GM04503 (cell line): ENCODE data around the gene PPFIBP1.
A peak's percentile ranks its signal among the peaks of the same experiment; 100 is the strongest.
"Not testable (repeated sequence)": the region's sequence is repeated elsewhere in the genome, so short reads cannot be mapped to it uniquely, and the experiment has no call there.

ENCODE experiments used
- DNase-seq: peaks from one replicate; pipeline ENCODE4 v3.0.0-alpha.2; 2012; ENCODE audit warnings: low read depth

PPFIBP1 gene

DNA sequence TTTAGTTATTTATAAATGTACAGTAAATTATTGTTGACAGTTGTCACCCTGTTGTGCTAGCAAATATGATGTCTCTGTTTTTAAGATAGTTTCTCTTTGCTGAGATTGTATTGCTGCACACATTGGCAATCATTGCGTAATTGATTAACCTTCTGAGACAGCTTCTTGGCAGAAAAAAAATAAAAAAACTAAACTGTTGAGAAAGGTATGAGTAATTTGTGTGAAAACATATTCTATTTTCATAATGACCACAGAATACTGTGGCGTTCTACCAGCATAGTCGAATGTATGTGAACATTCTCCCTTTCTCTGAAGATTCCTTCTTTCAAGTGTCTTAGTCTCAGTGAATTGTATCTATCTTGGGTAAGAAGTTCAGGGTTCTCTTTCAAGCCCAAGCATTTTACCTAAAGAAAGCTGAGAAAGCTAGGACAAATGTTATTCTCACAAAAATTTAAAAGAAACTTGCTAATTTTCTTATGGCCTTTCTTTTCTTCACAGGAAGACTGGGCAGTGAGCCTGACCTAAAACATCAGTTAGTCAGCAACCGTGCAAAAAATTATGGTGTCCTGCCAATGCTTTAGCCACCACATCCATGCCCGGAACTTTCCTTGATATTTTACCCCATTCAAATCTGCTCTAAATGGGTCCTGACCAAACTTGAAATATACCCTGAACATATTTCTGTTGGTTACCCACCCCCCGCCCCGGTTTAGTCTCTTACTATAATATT lies 103.3 kb downstream of the PPFIBP1 start:
- DNase-seq: peak; percentile 57

- not testable (repeated sequence) for DNase-seq
Observed at GRCh38 chr12:27627853-27628469, 104.0 kb downstream of the PPFIBP1 start.

DNA sequence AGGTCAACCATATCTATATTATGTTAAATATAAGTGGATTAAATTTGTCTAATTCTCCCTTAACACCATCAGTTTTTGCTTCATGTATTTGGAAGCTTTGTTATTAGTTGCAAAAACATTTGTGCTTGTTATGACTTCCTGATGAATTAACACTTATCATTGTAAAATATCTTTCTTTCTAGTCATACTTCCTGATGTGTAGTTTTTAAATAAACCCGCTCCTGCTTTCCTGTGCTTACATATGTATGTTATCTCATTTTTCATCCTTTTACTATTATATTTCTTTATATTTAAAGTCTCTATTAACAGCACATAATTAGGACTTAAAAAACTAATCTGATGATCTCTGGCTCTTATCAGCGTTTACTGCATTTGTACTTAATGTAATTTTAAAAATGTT lies 106.2 kb downstream of the PPFIBP1 start:
- DNase-seq: not testable (repeated sequence)

- no peak for DNase-seq
Observed at GRCh38 chr12:27631365-27631764, 107.4 kb downstream of the PPFIBP1 start.

GRCh38 chr12:27631813-27632491 lies 107.9 kb downstream of the PPFIBP1 start:
- DNase-seq: no peak

DNA sequence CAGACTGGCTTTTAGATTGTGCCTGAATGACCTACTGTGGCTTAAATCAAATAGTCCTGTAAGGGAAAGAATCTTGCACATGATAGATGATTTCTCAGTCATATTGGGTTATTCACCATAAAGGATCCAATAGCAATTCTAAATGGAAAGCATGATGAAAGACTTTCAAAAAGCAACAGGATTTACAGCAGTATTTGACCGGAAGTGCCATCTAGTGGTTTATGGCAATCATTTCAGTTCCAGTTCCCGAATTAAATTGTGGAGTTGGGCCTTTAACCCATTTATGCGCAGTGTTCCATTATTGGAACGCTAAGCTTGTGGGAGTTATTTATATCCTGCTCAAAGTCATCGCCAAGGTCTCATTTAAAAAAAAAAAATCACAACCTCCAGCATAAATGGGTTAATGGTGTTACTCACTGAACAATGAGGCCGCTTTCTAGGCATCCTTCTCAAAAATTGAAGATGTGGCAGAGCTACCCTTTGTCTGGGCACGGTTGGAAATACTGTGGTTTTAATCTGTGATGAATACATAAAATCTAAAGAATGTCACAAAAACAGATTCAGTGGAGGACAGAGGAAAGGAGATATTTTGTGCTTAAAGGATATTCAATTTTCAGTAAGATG lies 111.5 kb downstream of the PPFIBP1 start:
- DNase-seq: no peak

- DNase-seq: not testable (repeated sequence)
Observed at GRCh38 chr12:27636569-27636968, 112.6 kb downstream of the PPFIBP1 start.

- no peak for DNase-seq
Observed at GRCh38 chr12:27637524-27637923, 113.5 kb downstream of the PPFIBP1 start.

DNA sequence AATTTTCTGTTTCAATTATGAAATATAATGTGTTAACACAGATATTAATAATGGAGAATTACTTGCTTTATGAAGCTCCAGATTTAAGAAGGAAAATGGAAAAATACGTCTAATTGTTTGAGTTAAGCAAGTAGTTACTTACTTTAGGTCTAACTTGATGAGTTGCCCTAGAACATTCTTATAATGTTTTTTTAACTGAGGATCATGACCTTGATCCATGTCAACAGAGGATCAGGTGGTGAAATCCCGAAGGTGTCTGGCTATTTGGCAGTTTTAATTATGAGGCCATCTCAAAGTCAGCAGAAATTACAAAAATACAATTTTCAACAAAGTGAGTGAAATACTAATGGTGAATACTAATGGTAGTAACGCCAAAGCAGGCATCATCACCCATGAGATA lies 115.3 kb downstream of the PPFIBP1 start:
- no peak for DNase-seq

DNA sequence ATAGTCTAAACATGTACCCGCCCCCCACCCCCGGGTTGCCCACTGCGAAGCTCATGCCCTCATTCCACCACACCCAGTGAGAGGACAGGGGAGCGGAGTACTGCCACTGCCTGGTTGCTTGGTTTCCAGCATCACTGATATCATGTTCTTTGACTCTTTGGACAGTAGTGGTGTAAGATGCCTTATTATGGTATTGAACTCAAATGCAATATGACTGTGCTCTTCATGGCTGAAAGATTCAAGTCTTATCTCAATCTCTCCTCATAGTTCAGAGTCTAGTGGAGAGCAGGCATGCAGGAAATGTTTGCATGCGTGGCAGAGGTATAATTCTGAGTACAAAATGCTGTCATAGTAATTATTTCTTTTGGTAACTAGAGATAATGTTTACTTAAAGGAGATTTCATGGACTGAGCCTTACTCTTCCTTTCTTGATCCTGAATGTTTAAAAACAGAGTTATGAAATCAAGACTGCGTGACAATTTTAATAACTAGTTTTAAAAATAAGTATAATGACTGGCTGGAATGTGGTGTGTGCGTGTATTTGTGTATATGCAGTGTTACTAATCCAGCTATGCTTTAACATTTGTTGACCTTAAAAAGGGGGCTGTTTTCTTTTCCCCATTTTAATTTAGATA lies 116.7 kb downstream of the PPFIBP1 start:
- not testable (repeated sequence) for DNase-seq

GRCh38 chr12:27642361-27642760 lies 118.4 kb downstream of the PPFIBP1 start:
- DNase-seq: not testable (repeated sequence)

DNA sequence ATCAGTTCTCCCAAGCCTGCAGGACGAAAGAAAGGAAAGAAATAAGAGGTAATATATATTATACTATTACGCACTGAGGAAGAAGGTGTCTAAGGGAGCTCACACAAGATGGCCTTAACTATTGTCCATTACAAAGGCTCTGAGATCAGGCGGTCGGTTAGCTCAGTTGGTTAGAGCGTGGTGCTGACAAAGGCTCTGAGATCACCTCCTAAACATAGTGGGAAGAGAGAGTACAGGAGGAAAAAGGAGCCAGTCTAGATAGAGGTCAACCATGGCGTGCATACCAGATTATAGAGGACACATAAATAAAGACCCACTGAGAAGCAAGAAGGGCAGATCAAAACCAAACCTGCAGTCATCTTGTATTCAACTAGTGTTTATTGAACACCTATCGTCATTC lies 118.9 kb downstream of the PPFIBP1 start:
- not testable (repeated sequence) for DNase-seq

DNA sequence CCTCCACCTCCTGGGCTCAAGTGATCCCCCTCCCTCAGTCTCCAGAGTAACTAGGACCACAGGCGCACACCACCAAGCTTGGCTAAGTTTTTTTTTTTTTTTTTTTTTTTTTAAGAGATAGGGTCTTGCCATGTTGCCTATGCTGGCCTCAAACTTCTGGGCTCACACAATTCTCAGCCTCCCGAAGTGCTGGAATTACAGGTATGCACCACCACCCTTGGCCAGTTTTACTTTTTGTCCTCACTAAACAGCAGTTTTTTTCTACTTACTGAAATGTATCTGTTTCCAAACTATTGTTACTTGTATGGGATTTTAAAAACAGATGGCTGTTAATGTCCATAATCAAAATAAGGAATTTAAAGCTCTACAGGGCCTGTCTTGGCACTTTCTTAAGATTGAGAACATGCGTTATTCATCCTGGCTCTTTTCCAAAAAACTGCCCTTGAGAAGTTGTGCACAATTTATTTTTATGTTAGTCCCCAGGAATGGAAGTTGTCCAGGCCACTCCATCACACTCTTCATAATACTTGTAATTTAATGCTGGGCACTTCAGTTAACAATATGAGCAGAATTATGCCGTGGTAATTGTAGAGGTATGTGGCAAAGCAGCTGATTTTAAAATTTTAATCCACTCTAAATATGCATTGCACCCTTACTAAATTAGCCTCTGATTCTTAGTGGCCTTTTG lies 120.3 kb downstream of the PPFIBP1 start:
- DNase-seq: no peak

- no peak for DNase-seq
Observed at GRCh38 chr12:27645671-27646070, 121.7 kb downstream of the PPFIBP1 start.

DNA sequence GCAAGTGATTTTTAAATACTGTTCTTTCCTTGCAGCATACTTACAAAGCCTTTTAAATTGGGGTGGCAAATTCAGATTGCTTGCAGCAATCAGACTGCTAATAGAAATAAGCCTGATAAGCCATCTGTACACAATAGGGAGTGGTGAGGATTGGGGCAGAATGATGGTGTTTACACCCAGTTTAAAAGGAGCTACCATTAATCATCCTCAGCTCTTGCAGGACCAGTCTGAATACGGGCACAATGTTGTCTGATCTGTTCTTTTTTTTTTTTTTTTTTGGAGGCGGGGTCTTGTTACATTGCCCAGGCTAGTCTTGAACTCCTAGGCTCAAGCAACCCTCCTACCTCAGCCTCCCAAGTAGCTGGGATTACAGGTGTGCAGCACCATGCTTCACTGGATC lies 122.1 kb downstream of the PPFIBP1 start:
- no peak for DNase-seq

DNA sequence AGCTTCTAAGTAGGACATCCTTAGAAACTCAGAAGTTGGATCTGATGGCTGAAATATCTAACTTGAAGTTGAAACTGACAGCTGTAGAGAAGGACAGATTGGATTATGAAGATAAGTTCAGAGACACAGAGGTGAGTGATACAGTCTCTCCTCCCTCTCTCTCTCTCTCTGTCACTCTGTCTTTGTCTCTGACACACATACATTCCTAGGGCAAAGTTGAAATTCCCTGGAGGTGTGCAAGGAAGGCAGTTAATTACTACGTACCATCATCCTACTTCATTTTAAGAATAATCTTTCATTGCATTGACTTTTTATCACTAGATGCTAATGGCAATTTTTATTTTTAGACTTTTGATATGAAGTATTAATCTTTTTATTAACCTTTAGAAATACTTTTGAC lies 126.0 kb downstream of the PPFIBP1 start:
- no peak for DNase-seq

DNA sequence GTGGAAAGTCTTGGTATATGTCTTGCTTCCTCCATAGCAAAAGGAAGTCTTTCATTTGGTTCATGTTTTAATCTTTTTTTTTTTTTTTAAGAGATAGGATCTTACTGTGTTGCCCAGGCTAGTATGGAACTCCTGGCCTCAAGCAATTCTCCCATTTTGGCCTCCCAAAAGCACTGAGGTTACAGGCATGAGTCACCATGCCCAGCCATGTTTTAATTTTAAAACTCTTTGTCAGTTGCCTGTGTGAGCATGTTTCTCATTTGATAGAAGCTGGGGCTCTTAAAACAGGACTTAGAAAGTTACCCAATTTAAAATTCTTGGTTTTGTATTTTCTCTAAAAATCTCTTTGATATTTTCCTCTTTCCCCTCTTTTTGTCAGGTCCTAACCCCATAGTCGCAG lies 127.2 kb downstream of the PPFIBP1 start:
- DNase-seq: no peak

- DNase-seq: peak; percentile 29
Observed at GRCh38 chr12:27652174-27652763, 128.3 kb downstream of the PPFIBP1 start.

DNA sequence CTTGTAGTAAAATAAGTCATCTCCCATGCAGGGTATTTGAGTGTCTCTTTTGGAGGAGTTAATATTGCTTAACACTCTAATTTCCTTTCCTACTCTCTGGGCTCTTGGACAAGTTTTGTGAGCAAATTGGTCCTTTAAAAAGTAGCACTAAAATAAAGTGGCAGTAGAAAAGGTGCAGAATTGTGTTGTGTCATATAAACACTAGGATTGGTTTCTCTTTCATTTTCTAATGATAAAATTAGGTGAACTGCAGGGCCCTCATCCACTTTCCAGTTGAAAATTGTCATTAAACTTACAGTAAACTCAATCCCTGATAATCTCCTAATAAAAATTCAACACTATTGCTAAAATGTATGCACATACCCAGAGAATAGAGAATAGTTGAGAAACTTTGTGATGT lies 129.7 kb downstream of the PPFIBP1 start:
- DNase-seq: no peak

DNA sequence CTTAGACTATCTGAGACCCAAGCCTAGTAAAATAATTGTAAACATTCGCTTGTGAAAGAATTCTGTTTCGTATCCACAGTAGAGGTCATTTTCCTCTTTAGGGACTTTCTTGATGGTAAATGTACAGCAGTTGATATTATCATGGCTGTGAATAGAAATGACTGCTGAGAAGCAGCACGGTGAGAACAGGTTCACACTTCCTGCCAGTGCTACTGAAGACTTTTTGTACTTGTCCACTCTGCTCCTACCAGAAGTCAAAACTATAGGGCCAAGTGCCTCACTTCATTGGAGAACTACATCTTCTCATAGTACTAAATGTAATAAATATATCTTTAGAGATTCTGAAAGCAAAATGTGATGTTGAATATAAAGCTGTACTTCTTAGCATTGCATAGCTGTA lies 131.5 kb downstream of the PPFIBP1 start:
- DNase-seq: not testable (repeated sequence)

GRCh38 chr12:27657296-27657695 lies 133.3 kb downstream of the PPFIBP1 start:
- no peak for DNase-seq
